Fibroblast of gingiva (primary cell): ENCODE data around the gene ZGPAT.

Source experiments
- DNase-seq: peaks from one replicate; pipeline ENCODE4 v3.0.0-alpha.2; 2011; ENCODE audit warnings: low read depth

Gene ZGPAT

GRCh38 chr20:63692436-63693082 lies 15.3 kb upstream of the ZGPAT start:
- DNase-seq: peak; percentile 43

DNA sequence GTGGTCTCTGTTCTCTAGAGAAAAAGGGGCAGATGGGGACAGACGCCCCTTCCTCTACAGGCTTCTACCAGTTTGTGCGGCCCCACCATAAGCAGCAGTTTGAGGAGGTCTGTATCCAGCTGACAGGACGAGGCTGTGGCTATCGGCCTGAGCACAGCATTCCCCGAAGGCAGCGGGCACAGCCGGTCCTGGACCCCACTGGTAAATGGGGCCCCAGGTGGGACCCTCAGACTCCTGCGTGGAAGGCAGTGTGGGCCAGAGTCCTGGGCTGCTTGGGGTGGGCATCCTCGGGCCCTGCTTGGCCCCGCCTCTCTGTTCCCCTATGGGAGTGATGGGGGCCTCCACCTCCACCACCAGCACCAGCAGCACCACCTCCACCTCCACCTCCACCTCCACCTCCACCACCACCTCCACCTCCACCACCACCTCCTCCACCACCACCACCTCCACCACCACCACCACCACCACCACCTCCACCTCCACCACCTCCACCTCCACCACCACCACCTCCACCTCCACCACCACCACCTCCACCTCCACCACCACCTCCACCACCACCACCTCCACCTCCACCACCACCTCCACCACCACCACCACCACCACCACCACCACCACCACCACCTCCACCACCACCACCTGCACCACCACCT lies 14.6 kb upstream of the ZGPAT start:
- no peak for DNase-seq

DNA sequence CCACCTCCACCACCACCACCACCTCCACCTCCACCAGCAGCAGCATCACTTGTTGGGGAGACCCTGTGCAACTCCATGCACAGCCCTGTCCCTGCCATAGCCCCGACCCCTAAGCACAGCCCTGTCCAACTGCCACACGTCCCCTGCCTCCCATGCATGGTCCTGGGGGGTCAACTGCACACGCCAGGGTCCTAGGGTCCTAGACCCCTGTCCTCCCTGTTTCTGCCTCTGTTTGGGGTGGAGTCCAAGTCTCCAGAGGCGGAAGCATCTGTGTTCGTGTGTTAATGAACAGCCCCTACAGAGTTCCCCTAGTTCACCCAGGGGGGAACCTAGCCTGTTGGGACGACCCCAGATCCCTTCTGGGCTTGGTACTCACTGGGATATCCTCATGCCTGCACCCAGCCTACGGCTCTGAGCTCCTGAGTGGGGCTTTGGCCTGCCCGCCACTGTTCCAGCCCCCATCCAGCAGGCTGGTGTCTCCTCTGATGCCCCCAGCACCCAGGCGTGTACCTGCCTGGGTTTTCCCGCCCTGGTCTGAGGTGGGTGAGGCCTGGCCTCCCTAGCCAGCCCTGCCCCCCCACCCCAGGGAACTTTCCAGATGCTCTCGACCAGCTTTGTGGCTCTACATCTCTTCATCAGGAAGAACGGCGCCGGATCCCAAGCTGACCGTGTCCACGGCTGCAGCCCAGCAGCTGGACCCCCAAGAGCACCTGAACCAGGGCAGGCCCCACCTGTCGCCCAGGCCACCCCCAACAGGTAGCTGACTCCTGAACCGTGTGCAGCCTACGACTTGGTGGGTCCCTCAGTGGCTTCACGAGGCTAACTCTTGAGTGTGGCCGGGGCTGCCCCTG lies 13.9 kb upstream of the ZGPAT start:
- DNase-seq: no peak

GRCh38 chr20:63694584-63695423 lies 13.0 kb upstream of the ZGPAT start:
- DNase-seq: no peak

DNA sequence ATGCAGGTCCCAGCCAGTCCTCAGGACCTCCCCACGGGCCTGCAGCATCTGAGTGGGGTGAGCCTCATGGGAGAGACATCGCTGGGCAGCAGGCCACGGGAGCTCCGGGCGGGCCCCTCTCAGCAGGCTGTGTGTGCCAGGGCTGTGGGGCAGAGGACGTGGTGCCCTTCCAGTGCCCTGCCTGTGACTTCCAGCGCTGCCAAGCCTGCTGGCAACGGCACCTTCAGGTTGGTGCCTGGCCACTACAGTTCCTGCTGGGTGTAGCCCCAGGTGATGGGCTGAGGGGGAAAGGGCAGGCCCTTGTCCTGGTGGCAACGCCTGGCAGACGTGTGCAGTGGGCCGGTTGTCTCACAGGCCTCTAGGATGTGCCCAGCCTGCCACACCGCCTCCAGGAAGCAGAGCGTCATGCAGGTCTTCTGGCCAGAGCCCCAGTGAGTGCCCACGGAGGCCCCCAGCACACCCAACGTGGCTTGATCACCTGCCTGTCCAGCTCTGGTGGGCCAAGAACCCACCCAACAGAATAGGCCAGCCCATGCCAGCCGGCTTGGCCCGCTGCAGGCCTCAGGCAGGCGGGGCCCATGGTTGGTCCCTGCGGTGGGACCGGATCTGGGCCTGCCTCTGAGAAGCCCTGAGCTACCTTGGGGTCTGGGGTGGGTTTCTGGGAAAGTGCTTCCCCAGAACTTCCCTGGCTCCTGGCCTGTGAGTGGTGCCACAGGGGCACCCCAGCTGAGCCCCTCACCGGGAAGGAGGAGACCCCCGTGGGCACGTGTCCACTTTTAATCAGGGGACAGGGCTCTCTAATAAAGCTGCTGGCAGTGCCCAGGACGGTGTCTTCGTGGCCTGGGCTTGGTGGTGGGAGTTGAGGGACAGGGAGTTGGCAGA lies 12.2 kb upstream of the ZGPAT start:
- no peak for DNase-seq

GRCh38 chr20:63696306-63696627 lies 11.6 kb upstream of the ZGPAT start:
- peak; percentile 25 for DNase-seq

GRCh38 chr20:63696628-63697356 lies 11.0 kb upstream of the ZGPAT start, which contains the start of gene TNFRSF6B:
Gene TNFRSF6B (plus strand): TSS chr20:63696652. CDS start chr20:63696768, 116 bp downstream.
- no peak for DNase-seq

- DNase-seq: no peak
Observed at GRCh38 chr20:63697357-63697867, 10.4 kb upstream of the ZGPAT start.

DNA sequence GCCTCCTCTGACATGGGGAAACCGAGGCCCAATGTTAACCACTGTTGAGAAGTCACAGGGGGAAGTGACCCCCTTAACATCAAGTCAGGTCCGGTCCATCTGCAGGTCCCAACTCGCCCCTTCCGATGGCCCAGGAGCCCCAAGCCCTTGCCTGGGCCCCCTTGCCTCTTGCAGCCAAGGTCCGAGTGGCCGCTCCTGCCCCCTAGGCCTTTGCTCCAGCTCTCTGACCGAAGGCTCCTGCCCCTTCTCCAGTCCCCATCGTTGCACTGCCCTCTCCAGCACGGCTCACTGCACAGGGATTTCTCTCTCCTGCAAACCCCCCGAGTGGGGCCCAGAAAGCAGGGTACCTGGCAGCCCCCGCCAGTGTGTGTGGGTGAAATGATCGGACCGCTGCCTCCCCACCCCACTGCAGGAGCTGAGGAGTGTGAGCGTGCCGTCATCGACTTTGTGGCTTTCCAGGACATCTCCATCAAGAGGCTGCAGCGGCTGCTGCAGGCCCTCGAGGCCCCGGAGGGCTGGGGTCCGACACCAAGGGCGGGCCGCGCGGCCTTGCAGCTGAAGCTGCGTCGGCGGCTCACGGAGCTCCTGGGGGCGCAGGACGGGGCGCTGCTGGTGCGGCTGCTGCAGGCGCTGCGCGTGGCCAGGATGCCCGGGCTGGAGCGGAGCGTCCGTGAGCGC lies 9.8 kb upstream of the ZGPAT start:
- DNase-seq: no peak

DNA sequence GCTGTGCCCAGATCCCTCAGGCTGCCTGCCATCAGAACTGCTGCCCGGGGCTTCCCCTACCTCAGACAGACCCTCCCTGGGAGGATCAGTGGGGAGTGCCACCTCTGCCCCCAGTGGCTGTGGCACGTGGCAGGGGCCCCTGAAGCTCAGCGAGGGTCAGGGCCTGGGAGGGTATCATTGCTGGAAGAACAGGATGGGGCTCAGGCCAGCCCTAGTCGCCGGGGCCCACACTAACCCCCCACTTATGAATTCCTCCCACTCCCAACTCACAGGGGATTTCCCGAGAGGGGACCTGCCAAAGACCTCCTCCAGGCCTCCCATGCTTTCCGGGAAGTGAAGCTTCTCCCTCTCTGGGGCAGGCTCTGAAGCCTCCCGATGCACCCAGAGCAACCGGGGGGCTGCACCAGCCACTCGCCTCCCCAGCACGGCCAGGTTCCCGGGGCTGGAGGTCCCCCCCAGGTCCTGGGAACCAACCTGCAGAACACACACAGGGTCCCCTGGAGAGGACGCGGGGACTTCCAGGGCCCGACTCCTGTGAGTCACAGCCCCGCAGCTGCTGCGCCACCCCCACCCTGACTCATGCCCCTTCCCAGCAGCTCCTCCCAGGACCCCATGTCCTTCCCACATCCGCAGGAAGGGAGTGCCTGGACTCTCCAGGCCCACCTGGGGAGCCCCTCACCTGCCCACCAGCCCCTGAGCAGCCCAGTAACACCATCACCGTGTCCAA lies 8.9 kb upstream of the ZGPAT start:
- DNase-seq: peak; percentile 84

DNA sequence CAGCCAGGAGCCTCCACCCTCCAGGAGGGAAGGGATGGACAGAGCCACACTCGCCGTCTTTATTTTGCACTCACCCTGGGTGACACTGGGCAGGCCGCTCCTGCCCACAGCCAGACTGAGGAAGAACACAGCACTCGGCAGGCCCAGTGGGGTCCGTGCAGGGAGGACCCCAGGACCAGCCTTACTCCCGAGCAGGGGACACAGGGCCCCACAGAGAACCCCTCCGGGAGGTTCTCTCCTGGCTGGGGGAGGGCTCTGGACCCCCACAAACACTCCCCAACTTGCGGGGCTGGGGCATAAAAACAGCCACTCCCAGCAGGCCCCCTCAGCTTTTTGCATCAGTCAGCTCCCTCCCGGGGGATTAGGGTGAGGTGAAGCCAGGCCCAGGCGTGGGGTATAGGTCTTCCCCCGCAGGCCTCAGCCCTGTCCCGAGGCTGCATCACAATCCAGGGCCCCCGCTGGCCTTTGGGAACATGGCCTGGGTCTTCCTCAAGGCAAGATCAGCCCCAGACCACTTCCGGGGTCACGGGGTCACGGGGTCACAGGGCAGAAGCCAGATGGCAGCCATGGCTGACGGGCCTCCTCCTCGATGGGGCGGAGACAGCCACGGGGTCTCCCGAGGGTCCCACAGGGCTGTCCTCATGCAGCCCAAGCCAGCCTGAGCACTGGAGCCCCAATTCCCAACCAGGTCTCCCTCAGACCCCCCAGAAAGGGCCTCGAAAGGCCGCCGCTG lies 8.2 kb upstream of the ZGPAT start:
- DNase-seq: no peak

DNA sequence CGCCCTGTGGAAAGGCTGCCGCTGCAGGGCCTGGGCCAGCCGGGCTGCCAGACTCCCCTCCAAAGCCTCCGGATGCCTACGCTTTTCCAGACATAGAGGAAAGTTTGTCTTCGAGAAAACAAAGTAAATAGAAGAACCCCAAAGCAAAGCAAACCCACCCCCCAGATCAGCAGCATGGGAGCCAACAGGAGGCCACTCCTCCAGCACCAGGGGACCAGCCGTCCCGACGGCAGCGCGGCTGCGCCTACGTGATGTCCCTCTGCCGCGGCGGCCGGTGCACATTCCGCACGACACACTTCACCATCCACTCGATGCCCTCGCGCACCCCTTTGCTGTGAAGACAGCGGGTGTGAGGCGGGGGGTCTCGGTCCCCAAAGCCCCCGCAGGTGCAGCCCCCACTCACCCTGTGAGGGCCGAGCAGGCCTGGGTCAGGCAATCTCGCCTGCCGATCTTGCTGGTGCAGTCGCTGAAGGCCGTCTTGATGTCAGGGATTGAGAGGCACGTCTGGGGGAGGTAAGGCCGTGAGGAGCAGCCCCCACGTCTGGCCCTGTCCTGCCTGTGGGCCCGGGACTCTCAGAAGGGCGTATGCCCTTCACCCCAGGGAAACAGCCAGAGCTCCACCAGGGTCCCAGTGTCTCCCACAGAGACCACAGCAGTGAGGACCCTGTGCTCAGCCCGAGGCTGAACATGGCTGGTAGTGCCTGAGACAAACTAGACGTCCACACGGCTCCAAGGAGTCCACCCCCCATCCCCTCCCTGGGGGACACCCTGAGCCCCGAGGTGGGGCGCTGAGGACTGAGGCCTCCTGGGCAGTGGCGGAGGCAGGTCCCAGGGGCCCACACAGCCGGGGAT lies 7.4 kb upstream of the ZGPAT start:
- no peak for DNase-seq

GRCh38 chr20:63701051-63701328 lies 6.8 kb upstream of the ZGPAT start:
- no peak for DNase-seq

GRCh38 chr20:63701329-63702035 lies 6.4 kb upstream of the ZGPAT start:
- no peak for DNase-seq

GRCh38 chr20:63702036-63702665 lies 5.7 kb upstream of the ZGPAT start:
- DNase-seq: no peak

DNA sequence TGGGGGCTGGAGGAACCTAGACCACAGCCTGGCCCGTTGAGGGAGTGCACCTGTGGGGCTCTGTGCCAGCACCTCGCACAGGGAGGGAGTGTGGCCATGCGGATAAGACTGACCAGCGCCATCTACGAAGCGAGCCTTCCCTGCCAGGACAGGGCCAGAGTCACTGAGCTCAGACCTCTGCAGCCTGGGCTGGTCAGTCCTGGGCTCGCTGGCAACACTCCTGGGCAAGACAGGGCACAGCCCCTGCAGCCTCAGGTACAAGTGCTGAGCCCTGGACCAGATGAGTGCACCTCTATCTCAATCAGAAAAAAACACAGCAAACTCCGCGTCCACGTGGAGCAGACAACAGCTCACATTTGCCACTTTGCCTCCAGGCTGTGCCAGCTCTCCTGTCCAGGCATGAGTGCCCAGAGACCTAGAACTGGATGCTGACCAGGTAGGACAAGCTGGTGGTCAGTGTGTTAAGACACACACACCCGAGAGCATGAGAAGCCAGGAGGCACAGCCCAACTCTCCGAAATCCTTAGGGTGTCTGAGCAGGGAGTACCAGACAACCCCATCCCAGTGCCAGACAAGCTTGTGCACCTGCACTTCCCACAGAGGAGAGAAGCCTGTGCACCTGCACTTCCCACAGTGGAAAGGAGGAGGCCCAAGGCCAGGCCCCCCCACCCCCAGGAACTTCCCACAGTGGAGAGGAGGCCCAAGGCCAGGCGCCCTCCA lies 4.9 kb upstream of the ZGPAT start:
- no peak for DNase-seq
